ENCODE measurements around the gene COL5A2.

DNA sequence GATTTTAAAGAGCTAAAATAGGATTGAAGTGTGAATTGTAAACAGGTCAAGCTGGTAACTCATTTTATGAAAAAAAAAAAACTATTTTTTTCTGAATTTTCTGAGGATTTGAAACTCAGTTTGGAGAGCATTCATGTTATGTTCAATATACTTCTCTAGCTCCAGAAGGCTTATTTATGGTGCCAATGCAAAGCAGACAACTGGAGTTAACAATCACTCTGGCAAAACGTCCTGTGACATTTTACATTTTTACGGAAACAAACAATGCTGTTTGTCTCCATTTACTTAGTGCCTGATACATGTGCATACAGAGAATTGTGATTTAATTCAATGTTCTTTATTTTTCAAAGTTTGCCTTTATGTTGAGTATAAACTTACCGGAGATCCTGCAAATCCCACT is 96.0 kb downstream of the COL5A2 start:
- TF ChIP-seq, protein P1, sequence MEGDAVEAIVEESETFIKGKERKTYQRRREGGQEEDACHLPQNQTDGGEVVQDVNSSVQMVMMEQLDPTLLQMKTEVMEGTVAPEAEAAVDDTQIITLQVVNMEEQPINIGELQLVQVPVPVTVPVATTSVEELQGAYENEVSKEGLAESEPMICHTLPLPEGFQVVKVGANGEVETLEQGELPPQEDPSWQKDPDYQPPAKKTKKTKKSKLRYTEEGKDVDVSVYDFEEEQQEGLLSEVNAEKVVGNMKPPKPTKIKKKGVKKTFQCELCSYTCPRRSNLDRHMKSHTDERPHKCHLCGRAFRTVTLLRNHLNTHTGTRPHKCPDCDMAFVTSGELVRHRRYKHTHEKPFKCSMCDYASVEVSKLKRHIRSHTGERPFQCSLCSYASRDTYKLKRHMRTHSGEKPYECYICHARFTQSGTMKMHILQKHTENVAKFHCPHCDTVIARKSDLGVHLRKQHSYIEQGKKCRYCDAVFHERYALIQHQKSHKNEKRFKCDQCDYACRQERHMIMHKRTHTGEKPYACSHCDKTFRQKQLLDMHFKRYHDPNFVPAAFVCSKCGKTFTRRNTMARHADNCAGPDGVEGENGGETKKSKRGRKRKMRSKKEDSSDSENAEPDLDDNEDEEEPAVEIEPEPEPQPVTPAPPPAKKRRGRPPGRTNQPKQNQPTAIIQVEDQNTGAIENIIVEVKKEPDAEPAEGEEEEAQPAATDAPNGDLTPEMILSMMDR (optimal IDR thresholded peaks at IDR 0.05 in 1 of 3, IDR thresholded peaks at IDR 0.05 in 1 of 3, conservative IDR thresholded peaks at IDR 0.05 in 1 of 3; ENCODE audit: extremely low read depth in 1 of 3, insufficient read depth in 2 of 3, low read length in 3 of 3), result no peak
- no peak for TF ChIP-seq EZH2 (IDR thresholded peaks at IDR 0.05; ENCODE audit: low read length)
